WTC11 (cell line): ENCODE measurements around the gene SDK2. TPM values are rescaled to one million over a fixed set of nuclear protein-coding genes. Genes with fewer than 3 reads are reported as not detected.

Experiments used
- ATAC-seq: fragments of 200-7000 bp; cut with Tn5 transposase; 2 replicates; pipeline ENCODE4 v1.10.0; 2021; ENCODE audit warnings: mild to moderate bottlenecking, moderate library complexity
- CTCF ChIA-PET: fragments of 300-600 bp; sonication (Branson Sonifier 250); formaldehyde crosslinking; loops from one replicate; lab custom pipeline; 2021; ENCODE audit warnings: antibody characterized with exemption; lab: Charles Lee
- POLR2A ChIA-PET: fragments of 350-600 bp; sonication (Branson Sonifier 250); formaldehyde crosslinking; loops from one replicate; lab custom pipeline; 2021; ENCODE audit warnings: antibody characterized with exemption; lab: Charles Lee
- DNase-seq: peaks from one replicate; pipeline ENCODE4 v3.0.0; 2021; ENCODE audit warnings: low spot score
- H3K27ac Mint-ChIP-seq: 2 replicates; pipeline ENCODE4 v1.8.0; 2021; ENCODE audit warnings: mixed read lengths
- H3K27me3 Mint-ChIP-seq: 2 replicates; pipeline ENCODE4 v1.8.0; 2021; ENCODE audit warnings: low read depth, mild to moderate bottlenecking, moderate library complexity, mixed read lengths
- H3K36me3 Mint-ChIP-seq: 2 replicates; pipeline ENCODE4 v1.8.0; 2021; ENCODE audit warnings: mixed read lengths
- H3K4me1 Mint-ChIP-seq: 2 replicates; pipeline ENCODE4 v1.8.0; 2022; ENCODE audit warnings: mixed read lengths
- H3K4me3 Mint-ChIP-seq: 2 replicates; pipeline ENCODE4 v1.8.0; 2021; ENCODE audit warnings: mild to moderate bottlenecking, moderate library complexity, mixed read lengths
- H3K9me3 Mint-ChIP-seq: 2 replicates; pipeline ENCODE4 v1.8.0; 2021; ENCODE audit warnings: mixed read lengths
- AFF4 ChIP-seq: sonication (generic); formaldehyde crosslinking; IDR thresholded peaks from 2 replicates; pipeline ENCODE4 v1.8.1; 2023; ENCODE audit warnings: mild to moderate bottlenecking, missing genetic modification reagents, borderline replicate concordance
- ARID4B ChIP-seq: sonication (generic); formaldehyde crosslinking; IDR thresholded peaks from 2 replicates; pipeline ENCODE4 v1.8.0; 2023; ENCODE audit warnings: missing genetic modification reagents, mild to moderate bottlenecking, borderline replicate concordance
- CREB1 ChIP-seq: sonication (generic); formaldehyde crosslinking; IDR thresholded peaks from 2 replicates; pipeline ENCODE4 v1.8.0; 2023; ENCODE audit warnings: mild to moderate bottlenecking, missing genetic modification reagents
- JAZF1 ChIP-seq: fragments of 250-450 bp; sonication (Bioruptor Pico); IDR thresholded peaks from 2 replicates; pipeline ENCODE4 v1.9.0; 2021; ENCODE audit warnings: moderate library complexity, mild to moderate bottlenecking, inconsistent platforms
- MLX ChIP-seq: sonication (generic); formaldehyde crosslinking; IDR thresholded peaks from 2 replicates; pipeline ENCODE4 v1.8.1; 2023; ENCODE audit warnings: mild to moderate bottlenecking, missing genetic modification reagents, moderate library complexity
- NFATC4 ChIP-seq: fragments of 250-450 bp; sonication (Bioruptor Pico); IDR thresholded peaks from 2 replicates; pipeline ENCODE4 v1.9.0; 2021; ENCODE audit warnings: mild to moderate bottlenecking
- RELA ChIP-seq: sonication (generic); formaldehyde crosslinking; IDR thresholded peaks from 2 replicates; pipeline ENCODE4 v1.8.1; 2022; ENCODE audit warnings: missing genetic modification reagents, mild to moderate bottlenecking, borderline replicate concordance
- SOX15 ChIP-seq: fragments of 250-450 bp; sonication (Bioruptor Pico); IDR thresholded peaks from 2 replicates; pipeline ENCODE4 v1.9.0; 2021; ENCODE audit warnings: mild to moderate bottlenecking
- ZNF219 ChIP-seq: sonication (generic); formaldehyde crosslinking; IDR thresholded peaks from 2 replicates; pipeline ENCODE4 v1.8.0; 2023; ENCODE audit warnings: missing genetic modification reagents, mild to moderate bottlenecking, borderline replicate concordance
- ZNF416 ChIP-seq: fragments of 250-450 bp; sonication (Bioruptor Pico); IDR thresholded peaks from 2 replicates; pipeline ENCODE4 v1.9.0; 2021; ENCODE audit warnings: mild to moderate bottlenecking, inconsistent platforms
- ZNF512 ChIP-seq: sonication (generic); formaldehyde crosslinking; IDR thresholded peaks from 2 replicates; pipeline ENCODE4 v1.8.1; 2022; ENCODE audit warnings: missing genetic modification reagents, borderline replicate concordance
- total RNA-seq: library from RNA; stranded (reverse); gene quantifications from 3 replicates; pipeline ENCODE4 v1.2.3, GENCODE V29; 2021

Gene SDK2
- total RNA-seq, 1 experiment from 2014 or later = 14.8 TPM

- peaks cover 22% of the 10 kb centered on the region for H3K4me1 Mint-ChIP-seq
- CTCF ChIA-PET = interaction anchor here (0.6 to 6.8 kb wide), 4 partner anchors 53 to 185 kb away, joined by 3 to 69 read pairs (median 4); partner anchors contain the start of gene SDK2
- ATAC-seq = no peak
Measured at GRCh38 chr17:73592501-73592961, 51.7 kb downstream of the SDK2 start.

More at GRCh38 chr17:73592501-73592961, 51.7 kb downstream of the SDK2 start:
- TF ChIP-seq ZNF512 (CRISPR knock-in tag) (no peak), ZNF416 (CRISPR knock-in tag) (no peak), MLX (CRISPR knock-in tag) (no peak), JAZF1 (CRISPR knock-in tag) (no peak), CREB1 (CRISPR knock-in tag) (no peak), AFF4 (CRISPR knock-in tag) (no peak), SOX15 (CRISPR knock-in tag) (no peak), ARID4B (CRISPR knock-in tag) (no peak), RELA (CRISPR knock-in tag) (no peak), ZNF219 (CRISPR knock-in tag) (no peak), NFATC4 (CRISPR knock-in tag) (no peak)
- POLR2A ChIA-PET = no interaction called here
- no peaks in the 10 kb centered on the region for H3K9me3 Mint-ChIP-seq
- H3K4me3 Mint-ChIP-seq = no peak overlapping the region
- no peaks in the 10 kb centered on the region for H3K27me3 Mint-ChIP-seq
- no peak overlapping the region for H3K27ac Mint-ChIP-seq
- DNase-seq = no peak
- no peaks in the 10 kb centered on the region for H3K36me3 Mint-ChIP-seq
